Body of pancreas (tissue), 4 donors: ENCODE results near the gene LPAR1. TPM values are rescaled to one million over a fixed set of nuclear protein-coding genes. Genes with fewer than 3 reads are reported as not detected.

Experiments
- ATAC-seq: fragments of 150-250 bp; one replicate; pipeline ENCODE4 v1.9.1; 2016
- DNase-seq, 4 donors: peaks; one replicate each; pipeline ENCODE4 v3.0.0-alpha.2; 2019
- H3K27ac ChIP-seq, 4 donors: fragments of 200-600 bp; sonication (generic); 1 replicate in 3 of 4; 2 replicates in 1 of 4; pipeline versions ENCODE4 v1.5.1 to v1.6.1; 2016 to 2019; ENCODE audit warnings: mild to moderate bottlenecking in 1 of 4, mixed read lengths in 1 of 4, moderate library complexity in 1 of 4
- H3K27me3 ChIP-seq, 2 donors: fragments of 200-600 bp; sonication (generic); one replicate each; pipeline ENCODE4 v1.6.0; 2016; ENCODE audit warnings: mild to moderate bottlenecking in 1 of 2
- H3K36me3 ChIP-seq, 2 donors: fragments of 200-600 bp; sonication (generic); replicated peaks in 1 of 2; 2 replicates each; pipeline ENCODE4 v1.5.1; 2016; ENCODE audit warnings: low read depth in 2 of 2; ENCODE audit not compliant: insufficient read depth in 1 of 2
- H3K4me1 ChIP-seq: fragments of 200-600 bp; sonication (generic); one replicate; pipeline ENCODE4 v1.6.0; 2016
- H3K4me3 ChIP-seq, 2 donors: fragments of 200-600 bp; sonication (generic); 1 replicate in 1 of 2; 2 replicates in 1 of 2; pipeline ENCODE4 v1.5.1; 2016 to 2019
- H3K9me3 ChIP-seq, 3 donors: fragments of 200-600 bp; sonication (generic); 1 replicate in 2 of 3; 2 replicates in 1 of 3; pipeline ENCODE4 v1.5.1; 2016
- POLR2A ChIP-seq, 3 donors: fragments of 450-650 bp; IDR thresholded peaks; one replicate each; pipeline ENCODE4 v1.6.1; 2016; ENCODE audit warnings: antibody characterized with exemption in 3 of 3, mild to moderate bottlenecking in 2 of 3
- WGBS, 2 donors: methylation state at CpG; one replicate each; pipeline ENCODE4 v1.1.5; 2017; 5-methylcytosine and 5-hydroxymethylcytosine counted together
- intact Hi-C: fragments of 100-400 bp; cut with DNase I; formaldehyde crosslinking; loops from one replicate; pipeline ENCODE4 v1.15.1; 2023
- total RNA-seq, 2 donors: library from RNA; depleted of rRNA; stranded (reverse); fragments of >200 nt; gene quantifications; one replicate each; pipeline ENCODE4 v1.1.0, GENCODE V29; 2016
- TF ChIP-seq, protein P1 (sequence below), 7 experiments: fragments of 450-650 bp in 4 of 7; fragments of 200-600 bp in 3 of 7; sonication (generic) in 3 of 7; IDR thresholded peaks; one replicate each; pipeline ENCODE4 v1.5.1; 2016 to 2019; ENCODE audit warnings: antibody characterized with exemption in 7 of 7

The LPAR1 gene
- total RNA-seq, 2 donors from 2014 or later = 10.9 to 13.0 TPM

DNA sequence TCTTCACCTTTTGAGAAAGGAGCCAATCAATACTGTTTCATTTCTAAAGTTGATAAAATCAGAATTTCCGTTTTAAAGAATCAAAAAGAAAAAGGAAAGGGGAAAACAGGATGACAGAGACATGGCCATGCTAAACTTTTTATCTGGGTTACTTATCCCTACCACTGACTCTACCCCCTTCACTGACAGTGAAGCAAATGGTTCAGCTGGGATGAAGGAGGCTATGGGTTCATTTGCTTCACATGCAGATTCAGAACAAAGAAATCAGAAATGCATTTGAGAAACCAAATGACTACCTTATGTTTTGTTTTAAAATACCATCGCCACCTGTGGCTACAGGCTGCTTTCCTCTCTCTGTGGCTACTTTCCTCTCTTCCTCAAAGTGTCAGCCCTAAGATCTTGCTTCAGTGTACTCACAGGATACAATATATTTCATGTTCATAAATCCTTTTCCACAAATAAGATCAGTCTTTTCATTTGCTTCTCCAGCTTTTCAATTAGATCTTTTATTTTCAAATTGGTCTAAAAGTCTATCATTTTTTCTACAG is 53.3 kb downstream of the LPAR1 start:
- H3K4me1 ChIP-seq = peaks cover 3% of the 10 kb centered on the region
- no peak overlapping the region for H3K4me3 ChIP-seq
- no peaks in the 10 kb centered on the region for H3K27me3 ChIP-seq
- ATAC-seq (no peak), DNase-seq (no peak)
- intact Hi-C loops = no loop called here
- WGBS, 2 donors = 35 to 58% methylated on average over 2 of the region's 2 CpGs
- H3K9me3 ChIP-seq = no peaks in the 10 kb centered on the region
- TF ChIP-seq, protein P1, sequence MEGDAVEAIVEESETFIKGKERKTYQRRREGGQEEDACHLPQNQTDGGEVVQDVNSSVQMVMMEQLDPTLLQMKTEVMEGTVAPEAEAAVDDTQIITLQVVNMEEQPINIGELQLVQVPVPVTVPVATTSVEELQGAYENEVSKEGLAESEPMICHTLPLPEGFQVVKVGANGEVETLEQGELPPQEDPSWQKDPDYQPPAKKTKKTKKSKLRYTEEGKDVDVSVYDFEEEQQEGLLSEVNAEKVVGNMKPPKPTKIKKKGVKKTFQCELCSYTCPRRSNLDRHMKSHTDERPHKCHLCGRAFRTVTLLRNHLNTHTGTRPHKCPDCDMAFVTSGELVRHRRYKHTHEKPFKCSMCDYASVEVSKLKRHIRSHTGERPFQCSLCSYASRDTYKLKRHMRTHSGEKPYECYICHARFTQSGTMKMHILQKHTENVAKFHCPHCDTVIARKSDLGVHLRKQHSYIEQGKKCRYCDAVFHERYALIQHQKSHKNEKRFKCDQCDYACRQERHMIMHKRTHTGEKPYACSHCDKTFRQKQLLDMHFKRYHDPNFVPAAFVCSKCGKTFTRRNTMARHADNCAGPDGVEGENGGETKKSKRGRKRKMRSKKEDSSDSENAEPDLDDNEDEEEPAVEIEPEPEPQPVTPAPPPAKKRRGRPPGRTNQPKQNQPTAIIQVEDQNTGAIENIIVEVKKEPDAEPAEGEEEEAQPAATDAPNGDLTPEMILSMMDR (IDR thresholded peaks at IDR 0.05) = no peak
- no peak for TF ChIP-seq POLR2A (IDR thresholded peaks at IDR 0.05)
- H3K36me3 ChIP-seq = no peaks in the 10 kb centered on the region
- H3K27ac ChIP-seq = no peak overlapping the region

DNA sequence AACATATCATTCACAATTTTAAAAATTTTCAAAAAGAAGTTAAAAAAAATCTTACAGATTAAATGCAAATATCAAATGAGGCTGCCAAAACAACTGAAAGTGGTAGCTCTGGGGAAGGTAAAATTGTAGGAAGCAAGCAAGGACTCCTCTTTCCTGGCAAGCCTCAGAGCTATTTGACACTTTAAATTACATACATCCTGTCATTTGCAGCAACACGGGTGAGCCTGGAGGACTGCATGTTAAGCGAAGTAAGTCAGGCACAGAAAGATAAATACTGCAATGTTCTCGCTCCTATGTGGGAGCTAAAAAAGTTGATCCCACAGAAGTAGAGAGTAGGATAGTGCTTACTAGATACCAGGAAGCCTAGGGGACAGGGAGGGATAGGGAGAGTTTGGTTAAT is 58.0 kb downstream of the LPAR1 start:
- Histone ChIP-seq H3K27ac (no peak overlapping the region), H3K9me3 (no peaks in the 10 kb centered on the region), H3K27me3 (no peaks in the 10 kb centered on the region), H3K4me1 (peaks cover 15% of the 10 kb centered on the region), H3K36me3 (no peaks in the 10 kb centered on the region), H3K4me3 (no peak overlapping the region)
- 78 to 80% methylated on average over 3 of the region's 3 CpGs for WGBS, 2 donors
- DNase-seq (no peak), ATAC-seq (no peak)
- TF ChIP-seq, protein P1 (IDR thresholded peaks at IDR 0.05) = no peak
- intact Hi-C loops = no loop called here

DNA sequence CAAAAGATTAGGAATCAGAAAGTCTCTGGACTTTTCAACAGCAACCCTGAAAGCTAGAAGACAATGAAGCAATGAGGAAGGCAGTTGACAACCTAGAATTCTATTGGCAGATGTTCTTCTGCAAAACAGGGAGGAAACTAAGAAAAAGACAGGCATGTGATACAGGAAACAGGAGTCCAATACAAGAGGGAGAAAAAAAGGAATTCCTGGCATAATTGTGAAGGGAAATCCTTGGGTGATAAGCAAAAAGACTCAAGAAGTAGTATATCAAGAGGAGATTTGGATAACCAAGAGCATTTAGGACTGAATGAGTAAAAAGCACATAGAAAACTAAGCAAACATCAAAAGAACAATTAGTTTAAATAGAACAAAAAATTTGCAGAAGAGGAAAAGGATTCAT is 58.6 kb downstream of the LPAR1 start:
- intact Hi-C loops = no loop called here
- no peaks in the 10 kb centered on the region for H3K36me3 ChIP-seq
- peaks cover 15% of the 10 kb centered on the region for H3K4me1 ChIP-seq
- H3K9me3 ChIP-seq = no peaks in the 10 kb centered on the region
- TF ChIP-seq POLR2A (IDR thresholded peaks at IDR 0.05) = no peak
- TF ChIP-seq, protein P1 (IDR thresholded peaks at IDR 0.05) = no peak
- no peak for DNase-seq
- ATAC-seq = no peak
- H3K27ac ChIP-seq = no peak overlapping the region
- H3K27me3 ChIP-seq = no peaks in the 10 kb centered on the region
- no peak overlapping the region for H3K4me3 ChIP-seq

DNA sequence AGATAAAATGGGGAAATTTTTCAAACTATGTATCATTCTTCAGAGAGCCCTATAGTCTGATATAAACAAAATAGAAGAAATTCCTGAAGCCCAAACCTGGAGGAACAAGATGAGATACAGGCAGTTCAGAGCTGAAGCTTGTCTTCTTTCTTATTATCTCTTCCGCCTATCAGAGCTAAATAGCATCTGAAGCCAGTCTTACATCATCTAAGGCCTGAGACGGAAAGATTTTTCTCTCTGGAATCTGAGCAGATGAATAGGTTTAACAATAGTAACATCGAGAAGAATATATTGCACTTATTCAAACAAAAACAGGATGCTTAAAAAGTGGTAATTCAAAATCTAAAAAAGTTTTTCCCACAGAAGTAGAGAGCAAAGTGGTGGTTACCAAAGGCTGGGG is 59.8 kb downstream of the LPAR1 start:
- H3K4me3 ChIP-seq = no peak overlapping the region
- no peak for ATAC-seq
- no peaks in the 10 kb centered on the region for H3K27me3 ChIP-seq
- H3K27ac ChIP-seq = no peak overlapping the region
- peaks cover 12% of the 10 kb centered on the region for H3K4me1 ChIP-seq
- WGBS, 2 donors = 84 to 95% methylated on average over 3 of the region's 3 CpGs
- no peaks in the 10 kb centered on the region for H3K9me3 ChIP-seq
- H3K36me3 ChIP-seq = no peaks in the 10 kb centered on the region
- TF ChIP-seq POLR2A (IDR thresholded peaks at IDR 0.05) = no peak
- TF ChIP-seq, protein P1 (IDR thresholded peaks at IDR 0.05) = no peak
- DNase-seq = no peak
- intact Hi-C loops = no loop called here

DNA sequence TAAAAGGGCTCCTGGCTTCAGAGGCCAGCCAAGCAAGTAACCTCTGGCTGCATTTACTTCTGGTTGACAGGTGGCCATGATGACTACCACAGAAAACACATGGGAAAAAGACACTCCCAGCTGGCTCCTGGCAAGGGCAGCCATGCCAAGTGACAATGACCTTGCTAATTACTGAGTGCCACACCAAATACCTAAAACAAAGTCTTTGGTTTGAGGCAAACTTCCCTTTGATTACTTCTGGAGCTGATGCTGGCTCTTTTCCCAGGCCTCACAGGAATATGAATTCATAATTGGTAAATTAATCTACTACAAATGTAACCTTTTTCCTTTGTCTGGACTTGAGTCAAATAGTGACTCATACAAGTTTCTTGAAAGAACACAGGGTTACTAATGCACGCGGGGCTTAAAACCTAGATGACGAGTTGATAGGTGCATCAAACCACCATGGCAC is 61.0 kb downstream of the LPAR1 start:
- WGBS, 2 donors = 21 to 22% methylated on average over 3 of the region's 3 CpGs
- intact Hi-C loops = no loop called here
- TF ChIP-seq, protein P1 (IDR thresholded peaks at IDR 0.05) = no peak
- Histone ChIP-seq H3K36me3 (no peaks in the 10 kb centered on the region), H3K27ac (peak overlapping the region in 3 of 4 donors; percentile 32 to 73 (median 55)), H3K9me3 (no peaks in the 10 kb centered on the region), H3K4me1 (peaks cover 12% of the 10 kb centered on the region), H3K27me3 (no peaks in the 10 kb centered on the region), H3K4me3 (no peak overlapping the region)
- ATAC-seq (peak; percentile 90), DNase-seq (peak; percentile 58 to 72 (median 66))
